HCT116 (cell line): ENCODE measurements around the gene BOD1. TPM values are rescaled to one million over a fixed set of nuclear protein-coding genes. Genes with fewer than 3 reads are reported as not detected.

ENCODE experiments used
- ATAC-seq: fragments of 200-7000 bp; cut with Tn5 transposase; 2 replicates; pipeline ENCODE4 v1.9.1; 2020; ENCODE audit warnings: mild to moderate bottlenecking, moderate library complexity
- BruUV-seq: library from RNA; stranded (reverse); fragments of 400-500 nt; replicated peaks from 2 replicates; lab custom pipeline; 2021; lab: Mats Ljungman, UMichigan
- CTCF ChIA-PET: fragments of 300-600 bp; sonication (Branson Sonifier 250); formaldehyde crosslinking; loops from one replicate; lab custom pipeline; 2021; ENCODE audit warnings: antibody characterized with exemption; lab: Charles Lee
- POLR2A ChIA-PET: fragments of 300-600, 350-600 bp; sonication (Branson Sonifier 250); formaldehyde crosslinking; loops from one replicate; lab custom pipeline; 2021; ENCODE audit warnings: antibody characterized with exemption; lab: Charles Lee
- RAD21 ChIA-PET, 2 experiments: fragments of 300-600 bp; sonication (Branson Sonifier 250); formaldehyde crosslinking; loops; one replicate each; lab custom pipeline; 2023; ENCODE audit warnings: low total read pairs in 2 of 2; ENCODE audit not compliant: uncharacterized antibody in 2 of 2, unreplicated experiment in 2 of 2, low non-redundant PET in 1 of 2; lab: Charles Lee
- DNase-seq: peaks from one replicate; pipeline ENCODE4 v3.0.0-alpha.2; 2010; ENCODE audit warnings: low read depth, low spot score
- H2AFZ ChIP-seq: fragments of 200-600 bp; shearing (Covaris generic), sonication (generic); 2 replicates; pipeline ENCODE4 v1.6.1; 2017; ENCODE audit warnings: low read depth, mixed run types, mixed read lengths, antibody characterized with exemption, low read length; ENCODE audit not compliant: poor library complexity, severe bottlenecking
- H3K27ac ChIP-seq: 2 replicates; pipeline ENCODE4 v1.5.1; 2012; ENCODE audit warnings: low read depth, low read length
- H3K27me3 ChIP-seq: fragments of 200-600 bp; sonication (generic); 2 replicates; pipeline ENCODE4 v1.6.1; 2016; ENCODE audit warnings: mixed run types, low read length, mixed read lengths; ENCODE audit not compliant: insufficient read depth
- H3K36me3 ChIP-seq, 2 experiments: fragments of 200-500 bp in 1 of 2; fragments of 200-600 bp in 1 of 2; sonication (Bioruptor generic) in 1 of 2; sonication (generic) in 1 of 2; 2 replicates each; pipeline versions ENCODE4 v1.5.1 to v1.6.1; 2014 to 2016; ENCODE audit warnings: low read length in 2 of 2, inconsistent platforms in 1 of 2, mixed read lengths in 1 of 2, mixed run types in 1 of 2; ENCODE audit not compliant: insufficient read depth in 2 of 2, control insufficient read depth in 1 of 2
- H3K4me1 ChIP-seq, 2 experiments: fragments of 200-600 bp in 1 of 2; sonication (generic) in 1 of 2; 2 replicates each; pipeline versions ENCODE4 v1.5.1 to v1.6.1; 2012 to 2017; ENCODE audit warnings: low read length in 2 of 2, inconsistent platforms in 1 of 2, mild to moderate bottlenecking in 1 of 2, mixed read lengths in 1 of 2, mixed run types in 1 of 2, moderate library complexity in 1 of 2; ENCODE audit not compliant: insufficient read depth in 2 of 2, control insufficient read depth in 1 of 2
- H3K4me2 ChIP-seq: fragments of 200-600 bp; sonication (generic); 2 replicates; pipeline ENCODE4 v1.6.1; 2017; ENCODE audit warnings: mixed run types, low read length, mixed read lengths
- H3K4me3 ChIP-seq, 2 experiments: fragments of 200-600 bp in 1 of 2; sonication (generic) in 1 of 2; replicated peaks in 1 of 2; 2 replicates each; pipeline ENCODE4 v1.5.1; 2011 to 2016; ENCODE audit warnings: low read length in 2 of 2, control low read depth in 1 of 2, low read depth in 1 of 2, mild to moderate bottlenecking in 1 of 2, mixed read lengths in 1 of 2, mixed run types in 1 of 2
- H3K79me2 ChIP-seq: fragments of 200-600 bp; sonication (generic); 2 replicates; pipeline ENCODE4 v1.6.1; 2017; ENCODE audit warnings: mild to moderate bottlenecking, mixed run types, low read length, moderate library complexity, mixed read lengths; ENCODE audit not compliant: insufficient read depth
- H3K9ac ChIP-seq: fragments of 200-600 bp; sonication (generic); 2 replicates; pipeline ENCODE4 v1.6.1; 2016; ENCODE audit warnings: low read length, mixed read lengths
- H3K9me2 ChIP-seq: fragments of 200-600 bp; sonication (generic), shearing (Covaris generic); 2 replicates; pipeline ENCODE4 v1.6.1; 2017; ENCODE audit warnings: mixed run types, mild to moderate bottlenecking, moderate library complexity; ENCODE audit not compliant: insufficient read depth
- H3K9me3 ChIP-seq, 2 experiments: fragments of 200-500 bp in 1 of 2; fragments of 200-600 bp in 1 of 2; sonication (Bioruptor generic) in 1 of 2; sonication (generic) in 1 of 2; 2 replicates each; pipeline ENCODE4 v1.6.1; 2014 to 2017; ENCODE audit warnings: low read length in 2 of 2, mixed read lengths in 2 of 2, inconsistent platforms in 1 of 2, low read depth in 1 of 2, mild to moderate bottlenecking in 1 of 2, mixed run types in 1 of 2, moderate library complexity in 1 of 2; ENCODE audit not compliant: control insufficient read depth in 1 of 2, insufficient read depth in 1 of 2
- H4K20me1 ChIP-seq: fragments of 200-600 bp; sonication (generic), shearing (Covaris generic); 2 replicates; pipeline ENCODE4 v1.6.1; 2017; ENCODE audit warnings: mixed run types, mild to moderate bottlenecking, moderate library complexity; ENCODE audit not compliant: insufficient read depth
- ELF1 ChIP-seq: IDR thresholded peaks from 2 replicates; pipeline ENCODE4 v1.6.1; 2012; ENCODE audit warnings: low read depth, borderline replicate concordance
- EZH2 ChIP-seq: fragments of 200-600 bp; sonication (generic); IDR thresholded peaks from 2 replicates; pipeline ENCODE4 v1.6.1; 2017; ENCODE audit warnings: antibody characterized with exemption, mixed run types
- EZH2phosphoT487 ChIP-seq: fragments of 200-600 bp; IDR thresholded peaks from 2 replicates; pipeline ENCODE4 v1.6.1; 2018; ENCODE audit warnings: antibody characterized with exemption, borderline replicate concordance
- FOSL1 ChIP-seq: IDR thresholded peaks from 2 replicates; pipeline ENCODE4 v1.6.1; 2012; ENCODE audit warnings: low read depth
- RAD21 ChIP-seq: IDR thresholded peaks from 2 replicates; pipeline ENCODE4 v1.6.1; 2012; ENCODE audit warnings: low read depth, mild to moderate bottlenecking
- REST ChIP-seq: IDR thresholded peaks from 2 replicates; pipeline ENCODE4 v1.6.1; 2012; ENCODE audit warnings: low read depth
- SP1 ChIP-seq: IDR thresholded peaks from 2 replicates; pipeline ENCODE4 v1.6.1; 2012; ENCODE audit warnings: low read depth
- SRF ChIP-seq: IDR thresholded peaks from 2 replicates; pipeline ENCODE4 v1.6.1; 2012; ENCODE audit warnings: low read depth
- YY1 ChIP-seq: IDR thresholded peaks from 2 replicates; pipeline ENCODE4 v1.6.1; 2011; ENCODE audit warnings: low read length, low read depth, moderate library complexity, mild to moderate bottlenecking; ENCODE audit not compliant: insufficient replicate concordance; ENCODE audit errors: extremely low read depth
- ZNF274 ChIP-seq: fragments of 200-500 bp; sonication (Bioruptor generic); IDR thresholded peaks from 2 replicates; pipeline ENCODE4 v1.6.1; 2014; ENCODE audit warnings: mild to moderate bottlenecking, low read depth, low read length, inconsistent platforms
- intact Hi-C: fragments of 100-400 bp; cut with micrococcal nuclease; formaldehyde crosslinking; loops from 2 replicates; pipeline ENCODE4 v1.10.0; 2022
- total RNA-seq: library from RNA; stranded (reverse); gene quantifications from one replicate; pipeline ENCODE4 v1.2.1, GENCODE V29; 2021; ENCODE audit not compliant: unreplicated experiment
- TF ChIP-seq, protein P1 (sequence below): IDR thresholded peaks from 2 replicates; pipeline ENCODE4 v1.6.1; 2012
- TF ChIP-seq, protein P2 (sequence below), 3 experiments: fragments of 200-600 bp in 1 of 3; sonication (generic) in 1 of 3; IDR thresholded peaks in 2 of 3; conservative IDR thresholded peaks in 1 of 3; 2 replicates each; pipeline ENCODE4 v1.5.1; 2012 to 2017; ENCODE audit warnings: low read depth in 2 of 3, low read length in 2 of 3, antibody characterized with exemption in 1 of 3, borderline replicate concordance in 1 of 3, control low read depth in 1 of 3, mild to moderate bottlenecking in 1 of 3, mixed read lengths in 1 of 3, mixed run types in 1 of 3, moderate library complexity in 1 of 3; ENCODE audit not compliant: insufficient read depth in 1 of 3

The BOD1 gene
- total RNA-seq, 1 experiment from 2014 or later = 60.2 TPM

DNA sequence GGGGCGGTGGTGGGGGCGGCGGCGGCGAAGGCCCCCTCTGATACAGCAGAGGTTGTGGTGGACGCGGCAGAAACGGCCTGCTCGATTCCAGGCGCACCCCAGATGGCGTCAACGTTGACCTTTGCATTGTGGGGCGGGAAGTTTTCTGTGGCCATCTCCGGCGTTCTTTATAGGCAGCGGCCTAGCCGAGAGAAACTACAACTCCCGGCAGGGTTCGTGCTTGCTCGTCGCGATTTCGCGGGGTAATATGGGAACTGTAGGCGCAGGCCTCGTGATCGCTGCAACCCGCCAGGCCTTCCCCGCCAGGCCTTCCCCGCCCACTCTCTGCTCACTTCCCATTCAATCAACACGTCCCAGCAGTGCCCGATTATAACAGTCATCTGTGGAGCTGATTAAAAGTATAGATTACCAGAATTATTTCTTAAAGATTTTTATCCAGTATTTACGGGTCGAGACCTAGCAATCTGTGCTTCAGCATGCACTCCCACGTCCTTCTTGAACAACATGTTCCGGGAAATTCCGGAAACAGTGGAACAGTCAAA lies at the start of gene BOD1 (continued):
- TF ChIP-seq REST = no peak
- TF ChIP-seq ZNF274 = no peak
- TF ChIP-seq, protein P1, sequence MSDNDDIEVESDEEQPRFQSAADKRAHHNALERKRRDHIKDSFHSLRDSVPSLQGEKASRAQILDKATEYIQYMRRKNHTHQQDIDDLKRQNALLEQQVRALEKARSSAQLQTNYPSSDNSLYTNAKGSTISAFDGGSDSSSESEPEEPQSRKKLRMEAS = peak; percentile 87

DNA sequence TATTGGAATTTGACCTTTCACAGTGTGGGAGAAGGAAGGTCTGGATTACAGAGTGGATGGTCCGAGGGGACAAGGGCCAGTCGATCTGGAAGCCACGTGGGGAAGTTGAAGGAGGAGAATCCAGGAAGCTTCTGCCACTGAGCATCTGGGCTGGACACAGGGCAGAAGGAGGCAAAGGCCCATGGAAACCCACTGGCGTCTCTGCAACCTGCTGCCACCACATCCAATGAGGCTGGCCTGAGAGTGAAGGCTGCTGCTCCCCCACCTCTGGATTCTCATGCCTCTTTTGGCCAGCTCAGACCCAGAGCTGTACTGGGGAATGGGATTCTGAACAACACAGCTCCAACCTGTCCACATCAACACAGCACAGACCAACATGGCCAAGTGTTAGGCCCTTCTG lies 48.9 kb upstream of the BOD1 start:
- Histone ChIP-seq H3K79me2 (no peaks in the 10 kb centered on the region), H3K9ac (no peak overlapping the region), H3K4me3 (no peak overlapping the region), H3K9me2 (no peaks in the 10 kb centered on the region), H3K9me3 (no peaks in the 10 kb centered on the region), H3K4me2 (no peak overlapping the region), H3K27ac (no peak overlapping the region), H3K27me3 (peaks cover 4% of the 10 kb centered on the region; the same call in 1 of the 2 replicates), H3K36me3 (no peaks in the 10 kb centered on the region), H4K20me1 (no peaks in the 10 kb centered on the region), H3K4me1 (no peaks in the 10 kb centered on the region), H2AFZ (no peak overlapping the region)
- CTCF ChIA-PET = no interaction called here
- ATAC-seq = no peak
- no peak for DNase-seq
- RAD21 ChIA-PET = no interaction called here
- no TSS peak for BruUV-seq
- intact Hi-C loops = no loop called here
- POLR2A ChIA-PET = no interaction called here
- TF ChIP-seq SP1 (no peak), YY1 (no peak), FOSL1 (no peak), ZNF274 (no peak), EZH2phosphoT487 (no peak), ELF1 (no peak), REST (no peak), RAD21 (no peak), SRF (no peak), EZH2 (no peak)
- TF ChIP-seq, protein P2, sequence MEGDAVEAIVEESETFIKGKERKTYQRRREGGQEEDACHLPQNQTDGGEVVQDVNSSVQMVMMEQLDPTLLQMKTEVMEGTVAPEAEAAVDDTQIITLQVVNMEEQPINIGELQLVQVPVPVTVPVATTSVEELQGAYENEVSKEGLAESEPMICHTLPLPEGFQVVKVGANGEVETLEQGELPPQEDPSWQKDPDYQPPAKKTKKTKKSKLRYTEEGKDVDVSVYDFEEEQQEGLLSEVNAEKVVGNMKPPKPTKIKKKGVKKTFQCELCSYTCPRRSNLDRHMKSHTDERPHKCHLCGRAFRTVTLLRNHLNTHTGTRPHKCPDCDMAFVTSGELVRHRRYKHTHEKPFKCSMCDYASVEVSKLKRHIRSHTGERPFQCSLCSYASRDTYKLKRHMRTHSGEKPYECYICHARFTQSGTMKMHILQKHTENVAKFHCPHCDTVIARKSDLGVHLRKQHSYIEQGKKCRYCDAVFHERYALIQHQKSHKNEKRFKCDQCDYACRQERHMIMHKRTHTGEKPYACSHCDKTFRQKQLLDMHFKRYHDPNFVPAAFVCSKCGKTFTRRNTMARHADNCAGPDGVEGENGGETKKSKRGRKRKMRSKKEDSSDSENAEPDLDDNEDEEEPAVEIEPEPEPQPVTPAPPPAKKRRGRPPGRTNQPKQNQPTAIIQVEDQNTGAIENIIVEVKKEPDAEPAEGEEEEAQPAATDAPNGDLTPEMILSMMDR (IDR thresholded peaks at IDR 0.05 in 2 of 3, conservative IDR thresholded peaks at IDR 0.05 in 1 of 3; ENCODE audit: borderline replicate concordance in 1 of 3, insufficient read depth in 1 of 3, low read depth in 2 of 3, low read length in 2 of 3) = no peak
